ENCODE data around the gene HLA-DOB.
A peak's percentile ranks its signal among the peaks of the same experiment; 100 is the strongest.

Gene HLA-DOB

DNA sequence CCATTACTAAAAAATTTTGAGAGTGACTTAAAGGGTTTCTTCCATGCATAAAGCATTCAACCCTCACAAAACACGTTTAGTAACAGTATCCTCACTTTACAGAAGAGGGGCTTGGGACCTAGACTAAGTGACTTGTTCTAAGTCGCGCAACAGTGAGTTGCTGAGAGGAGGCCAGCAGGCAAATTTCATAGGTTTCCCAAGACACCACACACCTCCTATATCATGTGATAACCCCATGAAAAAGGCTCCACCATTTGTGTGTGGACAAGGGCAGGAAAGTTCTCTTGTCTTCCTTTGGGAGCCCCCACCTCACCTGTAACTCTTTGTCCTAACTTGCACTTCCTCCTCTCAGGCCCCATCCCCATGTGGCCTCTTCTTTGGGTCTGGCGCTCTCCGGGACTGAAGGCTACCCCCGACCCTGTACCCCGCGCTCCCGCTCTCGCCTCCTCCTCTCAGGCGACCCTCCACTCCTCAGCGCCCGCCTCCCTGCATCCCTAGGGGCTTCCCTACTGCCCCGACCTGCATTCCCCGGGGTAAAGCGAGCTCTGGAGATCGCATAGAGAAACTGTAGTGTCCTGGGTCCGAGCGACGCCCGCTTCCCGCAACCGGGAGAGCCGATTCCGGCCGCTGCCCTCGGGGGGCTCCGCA lies 26.7 kb upstream of the HLA-DOB start:
- DNase-seq: no peak

DNA sequence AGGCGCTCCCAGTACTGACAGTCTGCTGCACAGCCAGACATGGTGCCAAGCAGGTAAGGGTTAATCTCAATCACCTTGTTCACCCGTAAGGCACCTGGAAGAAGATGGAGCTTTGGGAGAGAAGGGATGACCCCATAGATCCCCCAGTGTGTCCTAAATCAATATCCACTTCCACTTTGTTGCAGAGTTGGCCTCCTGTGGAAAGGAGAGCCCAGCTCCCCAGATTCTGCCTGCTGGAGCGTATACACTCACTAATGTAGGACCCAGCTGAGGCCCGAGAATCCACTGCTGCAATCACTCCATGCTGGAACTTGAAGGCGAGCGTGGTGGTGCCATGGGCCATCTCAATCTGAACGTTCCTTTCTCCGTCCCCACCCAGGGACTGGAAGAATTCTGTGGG lies 25.9 kb upstream of the HLA-DOB start:
- DNase-seq: no peak

DNA sequence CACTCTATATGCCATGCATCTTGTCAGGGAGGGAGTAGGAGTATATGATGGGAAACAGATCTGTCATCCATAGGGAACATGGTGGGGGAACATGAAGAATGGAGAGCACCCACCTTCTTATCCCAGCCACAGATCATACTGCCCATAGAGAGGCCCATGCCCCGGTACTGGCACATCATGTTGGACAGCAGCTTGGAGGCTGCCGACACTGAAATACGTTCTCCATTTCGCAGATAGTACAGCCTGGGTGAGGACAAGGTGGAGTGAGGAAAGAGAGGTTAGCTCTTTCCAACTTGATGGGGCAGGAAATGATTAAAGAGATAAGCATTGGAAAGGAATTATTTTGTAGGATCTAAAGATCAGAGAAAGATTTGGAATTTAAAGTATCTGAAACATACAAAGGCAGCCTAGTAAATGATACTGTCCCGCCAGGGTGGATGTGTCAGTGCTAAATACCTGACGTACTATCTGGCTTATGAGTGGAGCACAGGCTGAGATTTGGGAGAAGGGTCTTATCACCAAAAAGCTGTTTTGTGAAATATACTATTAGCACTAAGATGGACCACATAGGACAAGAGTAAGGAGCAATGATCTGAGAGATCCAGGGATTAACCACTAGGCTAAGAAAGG lies 25.3 kb upstream of the HLA-DOB start:
- DNase-seq: no peak

DNA sequence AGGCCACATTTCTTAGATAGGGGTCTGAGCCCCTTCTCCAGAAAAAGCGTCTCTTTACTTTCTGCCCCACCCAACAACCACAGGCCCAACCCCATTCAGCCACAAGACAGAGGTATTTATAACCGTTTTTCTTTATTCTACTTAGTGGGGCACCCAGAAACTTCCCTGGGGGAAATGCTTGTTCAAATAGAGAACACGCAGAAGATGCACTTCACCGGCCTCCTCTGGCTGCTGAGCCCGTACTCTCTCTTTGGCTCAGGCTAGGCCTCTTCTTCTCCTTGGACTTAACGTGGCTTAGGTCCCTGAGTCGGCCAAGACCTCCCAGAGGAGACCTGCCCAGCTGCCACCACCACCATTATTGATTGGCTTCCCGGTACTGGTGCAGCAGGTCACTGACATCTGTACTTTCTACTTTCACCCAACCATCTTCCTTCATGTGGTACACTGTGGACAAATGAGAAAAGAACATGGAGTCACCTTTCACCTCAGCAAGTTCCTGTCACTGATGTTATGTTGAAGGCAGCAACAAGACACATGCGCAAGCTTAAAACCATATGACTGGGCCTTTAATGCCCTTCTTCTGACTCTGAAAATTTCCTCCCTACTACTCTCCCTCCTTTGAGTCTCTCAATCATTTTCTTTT lies 23.9 kb upstream of the HLA-DOB start:
- DNase-seq: no peak

DNA sequence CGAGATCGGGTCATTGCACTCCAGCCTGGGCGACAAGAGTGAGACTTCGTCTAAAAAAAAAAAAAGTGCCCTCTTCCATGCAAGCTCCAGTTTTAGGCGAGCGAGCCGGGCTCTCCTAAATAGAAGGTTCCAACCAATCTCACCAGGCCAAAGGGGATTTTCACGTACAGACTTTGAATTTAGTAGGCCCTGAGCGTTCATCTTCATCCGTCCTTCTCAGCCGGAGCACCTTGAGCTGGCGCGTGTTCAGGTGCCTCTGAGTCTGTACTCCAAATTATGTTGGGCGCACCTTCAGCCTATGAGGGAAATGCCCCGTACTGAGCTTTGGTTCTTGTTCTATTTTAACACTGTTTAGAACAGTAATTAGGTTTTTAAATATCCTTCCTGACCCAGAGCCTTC lies 22.6 kb upstream of the HLA-DOB start:
- DNase-seq: no peak

DNA sequence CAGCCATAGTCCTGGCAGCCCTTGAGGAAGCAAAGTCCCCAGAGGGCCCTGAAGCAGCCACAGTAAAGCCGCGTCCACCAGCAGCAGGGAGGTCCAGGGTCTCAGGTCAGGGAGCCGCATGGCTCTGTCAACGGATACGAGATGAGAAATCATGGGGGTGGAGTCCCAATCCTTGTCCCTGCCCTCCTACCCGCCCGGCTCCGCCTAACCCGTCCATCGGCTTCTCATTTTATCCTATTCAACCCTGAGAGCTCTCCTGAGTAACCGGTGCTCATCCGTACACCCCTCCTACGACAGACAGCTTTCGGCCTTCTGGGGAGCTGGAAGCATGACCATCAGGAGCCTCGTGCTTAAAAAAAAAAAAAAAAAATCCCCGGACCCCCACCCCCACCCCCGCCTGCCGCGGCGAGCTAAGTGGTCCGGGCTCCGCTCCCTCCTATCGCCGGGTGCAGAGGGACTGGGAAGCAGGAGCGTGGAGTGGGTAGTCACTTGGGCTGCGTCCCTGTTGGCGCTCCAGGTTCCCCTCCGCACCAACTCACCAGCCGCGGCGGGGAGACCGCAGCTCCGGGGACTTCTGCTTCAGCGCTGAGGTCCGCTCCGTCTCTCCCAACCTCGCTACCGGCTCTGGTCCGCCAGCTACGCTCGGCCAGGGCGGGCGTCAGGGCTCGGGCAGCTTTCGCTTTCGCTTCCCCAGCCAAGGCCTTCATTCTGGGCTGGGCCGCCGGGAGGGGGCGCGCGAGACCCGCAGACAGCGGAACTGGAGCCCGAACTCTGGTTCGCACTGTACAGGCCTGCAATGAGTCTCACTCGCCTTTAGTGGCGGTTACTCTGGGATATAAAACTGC lies 21.5 kb upstream of the HLA-DOB start, which contains the start of gene TAP2:
TAP2 (minus strand) TSS at position 626 of the 845 bp plus-strand sequence; CDS start at position 120, 506 bp downstream.
- peak; percentile 17 to 79 for DNase-seq

DNA sequence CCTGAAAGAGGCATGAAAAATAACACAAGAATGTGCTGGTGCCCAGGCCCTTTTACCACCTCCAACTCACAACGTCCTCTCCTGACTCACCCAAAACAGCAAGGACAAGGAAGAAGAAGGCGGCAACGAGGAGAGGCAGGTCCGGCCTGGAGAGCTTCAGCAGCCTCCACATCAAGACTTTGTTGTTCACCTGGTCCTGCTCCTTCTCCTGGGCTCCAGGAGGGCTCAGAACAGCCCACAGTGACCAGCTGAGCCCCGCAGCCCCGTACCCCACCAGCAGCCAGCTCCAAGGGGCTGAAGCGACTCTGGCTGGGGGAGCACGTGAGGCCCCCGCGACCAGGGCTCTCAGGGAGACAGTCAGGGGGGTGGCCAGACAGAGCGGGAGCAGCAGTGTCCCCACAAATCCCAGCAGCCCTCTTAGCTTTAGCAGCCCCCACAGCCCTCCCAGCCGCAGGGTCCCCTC lies 20.9 kb upstream of the HLA-DOB start:
- no peak for DNase-seq

DNA sequence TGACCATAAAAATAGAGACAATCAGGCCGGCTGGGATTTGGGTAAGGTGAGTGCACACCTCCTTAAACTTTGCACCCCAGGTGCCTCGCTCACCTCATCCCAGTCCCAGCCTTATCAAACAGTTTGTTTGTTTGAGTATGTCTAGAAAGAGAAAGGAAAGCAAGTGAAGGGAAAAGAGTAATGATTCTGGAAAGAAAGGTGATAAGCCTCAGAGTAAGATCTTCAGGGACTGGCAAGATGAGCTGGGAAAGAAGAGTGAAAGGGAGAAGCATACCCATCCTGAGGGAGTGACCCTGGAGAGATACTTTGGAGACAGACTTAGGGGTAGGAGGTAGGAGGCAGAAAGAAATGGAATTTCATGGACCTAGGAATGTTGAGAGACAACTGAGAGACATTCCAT lies 20.1 kb upstream of the HLA-DOB start:
- DNase-seq: no peak

- DNase-seq: no peak
These were observed 18.5 kb upstream of the HLA-DOB start for GRCh38 chr6:32835167-32835893.

DNA sequence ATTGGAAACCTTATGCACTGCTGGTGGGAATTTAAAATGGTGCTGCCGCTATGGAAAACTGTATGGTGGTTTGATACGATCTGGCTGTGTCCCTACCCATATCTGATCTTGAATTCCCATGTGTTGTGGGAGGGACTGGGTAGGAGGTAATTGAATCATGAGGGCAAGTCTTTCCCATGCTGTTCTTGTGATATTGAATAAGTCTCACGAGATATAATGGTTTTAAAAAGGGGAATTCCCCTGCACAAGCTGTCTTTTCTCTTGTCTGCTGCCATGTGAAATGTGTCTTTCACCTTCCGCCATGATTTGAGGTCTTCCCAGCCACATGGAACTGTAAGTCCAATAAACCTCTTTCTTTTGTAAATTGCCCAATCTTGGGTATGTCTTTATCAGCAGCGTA lies 16.9 kb upstream of the HLA-DOB start:
- no peak for DNase-seq

- DNase-seq: no peak
These were observed 15.7 kb upstream of the HLA-DOB start for GRCh38 chr6:32832535-32832934.

GRCh38 chr6:32830936-32831335 lies 14.1 kb upstream of the HLA-DOB start:
- no peak for DNase-seq

DNA sequence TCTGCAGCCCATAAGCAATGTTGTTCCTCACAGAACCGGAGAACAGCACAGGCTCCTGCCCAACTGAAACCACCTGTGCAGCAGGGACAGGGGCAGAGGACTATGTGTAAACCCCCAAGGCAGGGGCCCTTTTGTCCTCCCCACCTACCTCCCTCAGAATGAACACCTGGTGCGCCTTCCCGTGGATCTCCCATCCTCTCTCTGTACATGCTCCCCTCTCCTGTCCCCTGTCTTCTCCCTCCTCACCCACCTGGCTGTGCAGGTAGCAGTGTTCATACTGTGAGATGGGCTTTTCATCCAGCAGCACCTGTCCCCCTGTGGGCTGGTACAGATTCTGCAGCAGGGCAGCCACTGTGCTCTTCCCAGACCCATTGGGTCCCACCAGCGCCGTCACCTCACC lies 13.2 kb upstream of the HLA-DOB start:
- DNase-seq: no peak

DNA sequence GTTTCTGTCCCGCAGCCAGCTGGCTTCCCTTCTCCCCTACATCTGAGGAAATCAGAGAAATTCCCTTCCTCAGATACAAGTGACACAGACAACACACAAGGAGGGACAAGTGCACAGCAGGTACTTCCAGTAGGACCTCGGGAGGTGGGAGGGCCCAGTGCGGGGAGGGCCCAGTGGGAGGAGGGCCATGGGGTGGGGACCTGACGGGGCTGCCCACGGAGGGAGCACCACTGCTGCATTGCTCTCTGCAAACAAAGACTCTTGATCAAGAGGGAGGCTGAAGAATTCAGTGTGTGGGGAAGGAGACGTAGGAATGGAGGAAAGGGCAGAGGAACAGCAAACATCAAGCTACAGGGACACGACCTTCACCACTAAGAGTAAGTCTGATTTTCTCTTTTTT lies 12.7 kb upstream of the HLA-DOB start:
- no peak for DNase-seq

GRCh38 chr6:32827025-32827424 lies 10.2 kb upstream of the HLA-DOB start:
- no peak for DNase-seq

DNA sequence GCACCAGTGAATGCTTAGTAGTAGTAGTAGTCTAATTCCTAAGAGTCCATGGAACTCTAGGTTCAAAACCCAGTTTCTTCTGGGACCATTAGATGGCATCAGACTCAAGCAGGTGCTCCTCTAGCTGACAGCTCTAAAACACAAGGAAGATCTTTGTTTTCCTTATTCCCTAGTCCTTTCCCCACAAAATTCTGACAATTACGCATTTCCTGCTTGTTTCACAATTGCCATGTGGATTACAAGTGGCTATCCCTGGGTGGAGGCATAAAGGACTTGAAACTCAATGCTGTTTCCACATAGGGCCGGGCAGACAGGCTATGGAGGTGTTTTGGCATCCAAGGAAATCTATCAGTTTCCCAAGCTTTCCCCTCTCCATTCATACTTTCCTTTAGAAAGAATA lies 9.2 kb upstream of the HLA-DOB start:
- DNase-seq: no peak

- DNase-seq: no peak
These were observed 2.9 kb upstream of the HLA-DOB start for GRCh38 chr6:32819729-32820128.

GRCh38 chr6:32818867-32819266 lies 2.1 kb upstream of the HLA-DOB start:
- no peak for DNase-seq

- DNase-seq: no peak
These were observed 806 bp downstream of the HLA-DOB start for GRCh38 chr6:32815996-32816395.

- no peak for DNase-seq
These were observed 1.7 kb downstream of the HLA-DOB start for GRCh38 chr6:32815115-32815514.

DNA sequence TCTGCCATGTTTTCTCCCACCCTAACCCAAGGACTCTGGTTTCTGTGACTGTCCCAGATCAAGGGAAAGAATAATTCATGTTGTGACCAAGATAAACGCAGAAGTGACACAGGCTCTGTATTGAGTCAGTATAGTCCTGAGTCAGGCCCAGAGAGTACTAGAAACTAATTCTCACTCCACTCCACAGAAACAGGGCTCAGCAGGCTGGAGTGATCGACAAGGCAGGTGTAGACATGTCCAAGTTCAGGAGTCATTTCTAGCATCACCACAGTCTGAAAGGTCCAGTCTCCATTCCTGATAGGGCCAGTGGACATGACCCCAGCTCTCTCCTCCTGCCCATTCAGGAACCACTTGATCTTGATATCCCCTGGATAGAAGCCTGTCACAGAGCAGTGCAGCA lies 2.7 kb downstream of the HLA-DOB start:
- DNase-seq: no peak

DNA sequence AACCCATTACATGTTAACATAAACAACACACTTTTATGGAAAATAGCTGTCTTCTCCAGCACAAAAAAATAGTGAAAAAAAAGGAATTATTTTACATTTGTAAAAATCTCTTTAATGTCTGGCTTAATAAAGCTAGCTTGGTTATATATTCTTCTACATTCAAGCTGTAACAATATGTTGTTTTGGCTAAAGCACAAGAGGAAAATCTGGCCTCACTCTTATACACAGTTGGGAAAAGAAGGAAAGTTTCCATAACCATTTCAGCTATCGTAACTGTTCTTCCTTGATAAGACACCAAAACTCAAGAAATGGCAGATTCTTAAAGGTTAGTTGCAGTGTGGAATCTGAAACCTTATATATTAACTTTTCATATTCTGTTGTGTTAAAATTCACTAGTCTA lies 7.6 kb downstream of the HLA-DOB start:
- DNase-seq: no peak
